ENCODE results near the gene SNX25.

GRCh38 chr4:185238750-185239149 lies 29.4 kb downstream of the SNX25 start:
- TF ChIP-seq CTCF (IDR thresholded peaks at IDR 0.05): no peak
- no peak for TF ChIP-seq POLR2AphosphoS5 (IDR thresholded peaks at IDR 0.05)
- TF ChIP-seq POLR2A (IDR thresholded peaks at IDR 0.05; ENCODE audit: low read depth): no peak
- no peak for TF ChIP-seq EP300 (IDR thresholded peaks at IDR 0.05)

Data from esophagus muscularis mucosa (tissue), 4 donors.